Measurements from ENCODE around the gene LPAR1.

The LPAR1 gene

DNA sequence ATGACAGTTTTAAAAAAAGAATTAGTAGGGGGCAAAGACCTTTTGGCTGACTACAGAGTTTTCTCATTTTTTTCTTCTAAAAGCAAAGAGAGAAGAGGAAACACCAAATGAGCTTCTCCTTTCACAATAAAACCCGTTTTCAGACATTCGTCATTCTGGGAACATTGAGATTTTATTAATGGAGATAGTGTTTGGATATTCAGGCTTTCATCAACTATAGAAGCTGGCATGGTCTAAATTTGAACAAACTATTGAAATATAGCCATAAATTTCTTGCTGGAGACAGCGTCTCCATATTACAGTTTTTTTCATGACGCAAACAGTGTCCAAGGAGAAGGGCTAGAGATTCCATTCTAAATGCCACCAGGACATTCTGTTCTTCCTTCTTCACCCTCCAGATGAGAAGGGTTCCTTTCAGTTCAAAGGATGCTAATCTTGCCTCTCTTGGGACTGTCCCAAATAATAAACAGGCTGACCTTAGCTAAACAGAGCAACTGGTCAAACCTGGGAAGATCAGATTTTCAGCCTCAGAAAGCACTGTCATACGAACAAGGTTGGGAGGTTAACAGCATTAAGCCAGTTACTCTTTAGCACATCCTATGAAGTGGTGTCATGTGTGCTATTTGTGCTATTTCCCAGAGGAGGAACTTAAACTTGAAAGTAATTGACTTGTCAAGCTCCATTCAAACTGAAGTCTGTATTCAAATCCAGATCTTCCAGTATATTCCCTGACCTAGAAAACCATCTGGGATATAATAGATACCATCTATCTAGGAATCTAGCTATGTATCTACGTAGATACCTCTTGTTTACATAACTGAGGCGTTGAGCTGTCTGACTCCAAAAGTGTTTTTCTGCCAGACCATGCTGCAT is 125.6 kb downstream of the LPAR1 start:
- no peak for DNase-seq

- no peak for DNase-seq
These were observed 126.4 kb downstream of the LPAR1 start for GRCh38 chr9:110911659-110912418.

- no peak for DNase-seq
These were observed 129.4 kb downstream of the LPAR1 start for GRCh38 chr9:110908894-110909293.

GRCh38 chr9:110900917-110901316 is 137.4 kb downstream of the LPAR1 start:
- no peak for DNase-seq

DNA sequence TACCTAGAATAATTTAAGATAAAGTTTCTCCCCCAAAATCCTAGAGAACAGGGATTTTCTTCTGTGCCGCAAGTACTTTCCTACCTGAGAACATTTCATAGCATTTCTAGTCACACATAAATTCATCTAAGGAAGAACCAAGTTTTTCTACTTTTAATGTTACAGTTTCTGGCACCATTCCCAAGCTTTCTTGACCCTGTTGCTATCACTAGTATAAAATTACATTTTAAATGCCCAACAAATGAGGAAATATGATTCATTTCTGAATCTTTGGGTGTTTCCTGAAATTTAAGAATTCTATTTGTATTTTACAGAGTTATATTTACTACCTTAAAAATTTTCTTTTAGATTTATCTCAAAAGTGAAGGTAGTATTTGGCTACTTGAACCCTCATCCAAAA is 137.8 kb downstream of the LPAR1 start:
- no peak for DNase-seq

- no peak for DNase-seq
These were observed 139.4 kb downstream of the LPAR1 start for GRCh38 chr9:110898866-110899265.

GRCh38 chr9:110898358-110898757 is 139.9 kb downstream of the LPAR1 start:
- DNase-seq, result no peak

GRCh38 chr9:110897943-110898342 is 140.3 kb downstream of the LPAR1 start:
- DNase-seq, result no peak

- DNase-seq, result no peak
These were observed 142.9 kb downstream of the LPAR1 start for GRCh38 chr9:110895147-110895905.

- DNase-seq, result no peak
These were observed 143.5 kb downstream of the LPAR1 start for GRCh38 chr9:110894731-110895130.

DNA sequence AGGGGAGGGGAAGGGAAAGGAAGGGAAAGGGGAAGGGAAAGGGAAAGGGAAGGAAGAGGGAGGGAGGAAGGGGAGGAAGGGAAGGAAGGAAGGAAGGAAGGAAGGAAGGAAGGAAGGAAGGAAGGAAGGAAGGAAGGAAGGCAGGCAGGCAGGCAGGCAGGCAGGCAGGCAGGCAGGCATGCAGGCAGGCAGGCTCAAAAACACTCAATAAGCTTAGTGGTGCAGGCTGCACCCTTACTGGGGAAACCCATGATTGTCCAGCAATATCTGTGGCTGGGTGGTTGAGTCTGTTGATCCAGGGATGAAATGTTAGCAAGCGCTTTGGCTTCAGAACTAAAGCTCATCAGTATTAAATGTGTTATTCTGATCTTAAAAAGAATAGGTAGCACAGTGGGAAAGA is 145.6 kb downstream of the LPAR1 start:
- DNase-seq, result no peak

DNA sequence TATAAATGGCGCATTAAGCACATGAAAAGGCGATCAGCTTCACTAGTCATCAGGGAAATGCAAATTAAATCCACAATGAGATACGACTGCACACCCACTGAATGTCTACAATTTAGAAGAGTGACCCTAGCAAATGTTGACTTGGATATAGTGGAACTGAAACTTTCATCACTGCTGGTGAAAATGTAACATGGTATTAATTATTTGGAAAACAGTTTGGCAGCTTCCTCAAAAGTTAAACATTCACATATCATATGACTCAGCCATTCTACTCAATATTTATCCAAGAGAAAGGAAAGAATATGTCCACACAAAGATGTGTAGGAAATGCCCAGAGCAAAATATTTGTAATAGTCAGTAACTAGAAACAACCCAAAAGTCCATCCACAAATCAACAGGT is 146.5 kb downstream of the LPAR1 start:
- no peak for DNase-seq

DNA sequence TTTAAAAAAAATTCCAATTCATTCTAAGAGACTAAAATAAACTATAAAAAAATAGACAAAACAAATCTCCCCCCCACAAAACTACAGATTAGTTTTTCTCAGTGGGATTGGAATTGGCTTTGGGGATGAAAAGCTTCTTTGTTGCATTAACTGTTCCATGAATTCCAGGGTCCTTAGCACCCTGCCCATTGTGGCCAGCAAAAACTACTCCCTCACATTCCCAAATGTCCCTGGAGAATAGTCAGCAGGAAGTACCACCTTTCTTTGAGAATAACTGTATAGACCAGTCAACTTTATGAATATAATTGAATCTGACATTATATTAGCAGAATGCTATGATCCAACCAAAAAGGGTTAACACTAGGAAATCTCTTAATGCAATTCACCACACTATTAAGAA is 147.9 kb downstream of the LPAR1 start:
- no peak for DNase-seq

DNA sequence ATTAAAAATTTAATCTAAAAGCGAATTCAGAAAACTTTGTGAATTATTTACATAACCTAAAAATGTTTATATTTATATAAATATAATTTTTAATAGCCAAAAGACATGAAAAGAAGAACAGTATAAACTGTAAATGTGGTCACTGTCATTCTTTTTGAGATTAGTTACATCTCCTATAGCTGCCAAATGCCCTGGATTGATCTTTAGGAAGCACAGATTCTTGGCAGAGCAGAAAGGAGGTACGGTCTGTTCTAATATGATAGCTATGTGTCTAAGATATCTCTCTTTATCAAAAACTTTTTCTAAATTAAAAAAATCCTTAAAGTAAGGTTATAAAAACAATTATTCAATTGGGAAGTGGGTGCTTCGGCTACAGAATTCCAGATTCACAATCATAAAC is 151.0 kb downstream of the LPAR1 start:
- DNase-seq, result no peak

DNA sequence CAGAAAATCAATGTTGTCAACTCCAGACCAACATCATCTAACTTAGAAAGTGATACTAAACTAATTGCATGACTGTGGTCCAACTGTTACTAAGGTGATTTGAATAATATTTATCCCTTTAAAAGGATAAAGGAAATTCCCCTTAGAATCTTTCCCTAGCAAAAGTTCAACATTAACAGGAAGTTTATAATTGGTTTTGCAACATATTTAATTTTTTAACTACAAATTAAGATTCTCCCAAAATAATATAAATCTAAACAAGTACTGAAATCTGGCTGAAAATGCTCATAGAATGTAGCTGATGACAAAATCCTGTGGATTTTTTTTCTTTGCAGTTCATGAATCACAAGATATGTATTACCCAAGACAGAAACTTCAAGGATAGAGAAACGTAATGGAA is 151.4 kb downstream of the LPAR1 start:
- DNase-seq, result no peak

DNA sequence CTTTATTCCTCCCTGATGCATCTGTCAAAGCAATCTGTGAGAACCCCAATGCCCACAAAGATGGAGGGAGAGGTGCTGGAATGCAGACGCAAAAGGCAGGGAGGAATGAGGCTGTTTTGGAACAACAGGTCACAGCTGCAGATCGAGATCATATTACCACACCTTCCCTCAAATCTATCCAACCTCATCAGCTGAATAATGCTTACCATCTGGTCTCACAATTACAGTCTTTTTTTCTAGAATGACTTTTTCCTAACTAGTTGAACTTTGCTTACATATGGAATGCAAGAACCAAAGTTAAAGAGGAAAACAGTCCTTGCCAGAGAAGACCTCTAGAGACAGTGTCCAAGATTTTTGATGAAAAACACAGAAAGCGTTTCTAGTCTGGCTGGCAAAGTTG is 158.1 kb downstream of the LPAR1 start:
- no peak for DNase-seq

DNA sequence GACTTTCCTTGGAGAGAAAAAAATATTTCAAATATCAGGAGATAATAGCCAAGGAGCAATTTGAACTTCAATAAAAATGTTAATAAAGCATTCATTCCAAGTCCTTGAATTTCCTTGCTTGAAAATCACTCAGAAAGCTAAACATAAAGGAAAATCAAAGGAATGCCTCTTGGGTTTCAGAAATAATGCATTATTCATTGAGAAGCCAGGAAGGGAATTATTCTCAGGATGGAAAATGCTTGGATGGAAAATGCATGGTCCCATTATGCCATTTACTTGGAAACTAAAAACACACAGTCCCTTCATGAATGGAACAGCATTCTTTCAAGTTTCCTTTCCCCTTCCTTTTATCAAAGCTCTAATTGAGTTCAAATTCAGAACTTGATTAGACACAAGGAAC is 160.9 kb downstream of the LPAR1 start:
- no peak for DNase-seq

DNA sequence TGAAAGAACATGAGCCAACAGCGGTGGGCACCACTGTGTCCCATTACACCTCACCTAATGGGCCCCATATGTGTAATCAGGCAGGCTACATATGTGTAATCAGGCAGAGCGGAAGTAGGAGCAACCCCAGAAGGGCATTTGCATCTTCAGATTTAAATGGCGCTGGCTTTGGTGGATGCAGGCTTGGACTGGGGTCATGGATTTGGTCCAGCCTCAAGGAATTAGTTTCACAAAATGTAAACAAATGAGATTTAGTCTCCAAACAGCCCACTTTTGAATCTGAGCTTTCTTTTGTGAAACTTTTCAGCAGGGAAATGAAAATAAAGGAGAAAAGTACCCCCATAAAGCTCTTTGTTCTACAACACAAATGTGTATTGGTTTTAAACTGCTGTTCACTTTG is 161.3 kb downstream of the LPAR1 start:
- no peak for DNase-seq

DNA sequence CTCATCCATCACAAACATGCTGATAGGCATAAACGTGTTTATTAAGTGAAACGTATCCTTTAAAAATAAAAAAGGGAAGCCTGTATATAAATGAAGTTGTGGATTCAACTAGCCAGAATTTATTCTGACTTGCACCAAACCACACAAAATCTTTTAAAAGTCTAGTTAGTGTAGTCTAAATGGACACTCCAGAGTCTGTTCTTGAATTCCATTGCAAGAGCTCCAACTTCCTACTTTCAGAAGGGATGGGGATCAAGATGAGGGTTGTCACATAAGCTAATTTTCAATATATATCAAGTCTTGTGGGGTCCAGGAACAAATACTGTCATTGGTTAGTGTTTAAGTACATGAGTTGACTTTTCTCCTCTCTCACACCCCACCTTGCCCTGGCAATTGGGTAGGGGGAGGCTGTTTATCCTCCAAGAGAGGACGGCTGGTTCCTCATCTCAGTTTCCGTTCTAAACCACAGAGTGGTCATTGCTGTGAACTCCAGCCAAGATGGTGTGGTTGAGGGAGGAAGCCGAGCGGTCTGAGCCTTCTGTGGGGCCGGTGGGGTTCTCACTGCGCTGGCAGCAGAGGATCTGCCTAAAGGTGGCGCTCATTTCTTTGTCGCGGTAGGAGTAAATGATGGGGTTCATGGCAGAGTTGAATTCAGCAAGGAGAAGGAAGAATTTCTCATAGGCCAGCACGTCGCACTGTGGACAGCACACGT is 163.2 kb downstream of the LPAR1 start:
- no peak for DNase-seq

DNA sequence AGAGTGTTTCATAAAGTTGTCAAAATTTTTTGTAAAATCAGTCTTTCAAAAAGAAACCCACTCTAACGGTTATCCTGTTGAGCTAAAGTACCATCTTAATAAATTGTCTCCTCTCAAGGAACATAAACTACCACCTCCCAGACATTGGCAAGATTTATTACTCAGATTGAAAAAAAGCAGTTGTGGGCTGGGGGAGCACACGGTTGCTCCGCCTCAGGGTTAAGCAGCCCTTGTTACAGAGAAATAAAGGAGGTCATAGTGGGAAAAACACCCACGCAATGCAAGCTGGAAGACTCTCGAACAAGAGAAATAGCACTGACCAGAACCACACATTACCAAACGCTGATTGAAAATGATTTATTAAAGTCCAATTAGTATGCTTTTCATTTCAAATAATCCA is 165.3 kb downstream of the LPAR1 start:
- DNase-seq, result no peak

- DNase-seq, result no peak
These were observed 166.5 kb downstream of the LPAR1 start for GRCh38 chr9:110871736-110872135.

- no peak for DNase-seq
These were observed 168.3 kb downstream of the LPAR1 start for GRCh38 chr9:110869931-110870330.

- DNase-seq, result no peak
These were observed 174.3 kb downstream of the LPAR1 start for GRCh38 chr9:110864011-110864410.

Measured in NCI-H345 (cell line).